ENCODE data around the gene KIF20B.

Gene KIF20B

GRCh38 chr10:89795840-89796239, 94.5 kb downstream of the KIF20B start:
- no peak overlapping the region for H3K4me3 ChIP-seq (ENCODE audit: low read depth, low read length)
- no peak for DNase-seq (ENCODE audit: low read depth)
- in situ Hi-C loops (cut with HindIII; ENCODE audit: low sequenced_read_pairs) = no loop called here
- no peak for TF ChIP-seq CTCF (IDR thresholded peaks at IDR 0.05; ENCODE audit: low read depth, low read length, missing control alignments)

GRCh38 chr10:89798092-89798491, 96.7 kb downstream of the KIF20B start:
- DNase-seq (ENCODE audit: low read depth) = no peak
- no peak overlapping the region for H3K4me3 ChIP-seq (ENCODE audit: low read depth, low read length)
- in situ Hi-C loops (cut with HindIII; ENCODE audit: low sequenced_read_pairs) = no loop called here
- no peak for TF ChIP-seq CTCF (IDR thresholded peaks at IDR 0.05; ENCODE audit: low read depth, low read length, missing control alignments)

GRCh38 chr10:89799573-89799972, 98.2 kb downstream of the KIF20B start:
- TF ChIP-seq CTCF (IDR thresholded peaks at IDR 0.05; ENCODE audit: low read depth, low read length, missing control alignments) = no peak
- H3K4me3 ChIP-seq (ENCODE audit: low read depth, low read length) = no peak overlapping the region
- in situ Hi-C loops (cut with HindIII; ENCODE audit: low sequenced_read_pairs) = no loop called here
- no peak for DNase-seq (ENCODE audit: low read depth)

GRCh38 chr10:89805599-89806013, 104.2 kb downstream of the KIF20B start:
- DNase-seq (ENCODE audit: low read depth) = no peak
- H3K4me3 ChIP-seq (ENCODE audit: low read depth, low read length) = no peak overlapping the region
- in situ Hi-C loops (cut with HindIII; ENCODE audit: low sequenced_read_pairs) = no loop called here
- no peak for TF ChIP-seq CTCF (IDR thresholded peaks at IDR 0.05; ENCODE audit: low read depth, low read length, missing control alignments)

GRCh38 chr10:89808842-89809241, 107.5 kb downstream of the KIF20B start:
- TF ChIP-seq CTCF (IDR thresholded peaks at IDR 0.05; ENCODE audit: low read depth, low read length, missing control alignments) = no peak
- no peak for DNase-seq (ENCODE audit: low read depth)
- in situ Hi-C loops (cut with HindIII; ENCODE audit: low sequenced_read_pairs) = no loop called here
- no peak overlapping the region for H3K4me3 ChIP-seq (ENCODE audit: low read depth, low read length)

GRCh38 chr10:89809766-89810165, 108.4 kb downstream of the KIF20B start:
- no peak overlapping the region for H3K4me3 ChIP-seq (ENCODE audit: low read depth, low read length)

More at GRCh38 chr10:89809766-89810165, 108.4 kb downstream of the KIF20B start:
- in situ Hi-C loops (cut with HindIII; ENCODE audit: low sequenced_read_pairs) = no loop called here
- TF ChIP-seq CTCF (IDR thresholded peaks at IDR 0.05; ENCODE audit: low read depth, low read length, missing control alignments) = no peak
- DNase-seq (ENCODE audit: low read depth) = no peak

Measured in astrocyte of the cerebellum (primary cell).